ENCODE results near the gene SP7. TPM values are rescaled to one million over a fixed set of nuclear protein-coding genes. Genes with fewer than 3 reads are reported as not detected.

Gene SP7
- total RNA-seq, 1 experiment from 2014 or later = not detected

DNA sequence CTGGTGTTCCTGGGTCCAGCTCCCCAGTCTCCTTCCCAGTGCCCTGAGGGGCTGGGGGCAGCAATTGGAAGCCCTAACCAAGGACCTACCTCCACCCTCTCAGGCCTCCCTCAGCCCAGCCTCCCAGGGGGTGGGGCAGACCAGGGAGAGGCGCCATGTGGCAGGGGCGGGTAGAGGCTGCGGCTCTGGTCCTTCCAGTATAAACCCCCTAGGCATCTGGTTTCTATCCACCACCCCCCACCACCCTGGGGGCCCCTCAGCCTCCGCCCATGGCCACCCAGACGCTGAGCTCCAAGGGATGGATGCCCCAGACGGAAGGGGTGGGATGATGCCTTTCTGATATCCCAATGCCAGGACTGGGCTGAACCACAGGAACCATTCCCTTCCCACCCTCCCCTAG lies 2.8 kb upstream of the SP7 start:
- no CpG with 5 or more reads among the region's 6 CpGs for WGBS (ENCODE audit: extremely low coverage, insufficient read length, low lambda C conversion rate)
- H3K4me3 Mint-ChIP-seq = no peak overlapping the region

More for the DNA sequence above, 2.8 kb upstream of the SP7 start:
- no peak overlapping the region for H3K27ac ChIP-seq (ENCODE audit: insufficient read length, low read depth, low read length)
- no peak overlapping the region for H3T11ph ChIP-seq (ENCODE audit: low read length)
- H3K56ac ChIP-seq (ENCODE audit: insufficient read length, low read depth, low read length) = no peak overlapping the region
- H4K20me1 ChIP-seq (ENCODE audit: control insufficient read depth, insufficient read depth, insufficient read length) = no peaks in the 10 kb centered on the region
- H4K8ac ChIP-seq (replicated peaks; ENCODE audit: insufficient read length, low read depth, low read length) = no peak overlapping the region
- TF ChIP-seq, protein P1, sequence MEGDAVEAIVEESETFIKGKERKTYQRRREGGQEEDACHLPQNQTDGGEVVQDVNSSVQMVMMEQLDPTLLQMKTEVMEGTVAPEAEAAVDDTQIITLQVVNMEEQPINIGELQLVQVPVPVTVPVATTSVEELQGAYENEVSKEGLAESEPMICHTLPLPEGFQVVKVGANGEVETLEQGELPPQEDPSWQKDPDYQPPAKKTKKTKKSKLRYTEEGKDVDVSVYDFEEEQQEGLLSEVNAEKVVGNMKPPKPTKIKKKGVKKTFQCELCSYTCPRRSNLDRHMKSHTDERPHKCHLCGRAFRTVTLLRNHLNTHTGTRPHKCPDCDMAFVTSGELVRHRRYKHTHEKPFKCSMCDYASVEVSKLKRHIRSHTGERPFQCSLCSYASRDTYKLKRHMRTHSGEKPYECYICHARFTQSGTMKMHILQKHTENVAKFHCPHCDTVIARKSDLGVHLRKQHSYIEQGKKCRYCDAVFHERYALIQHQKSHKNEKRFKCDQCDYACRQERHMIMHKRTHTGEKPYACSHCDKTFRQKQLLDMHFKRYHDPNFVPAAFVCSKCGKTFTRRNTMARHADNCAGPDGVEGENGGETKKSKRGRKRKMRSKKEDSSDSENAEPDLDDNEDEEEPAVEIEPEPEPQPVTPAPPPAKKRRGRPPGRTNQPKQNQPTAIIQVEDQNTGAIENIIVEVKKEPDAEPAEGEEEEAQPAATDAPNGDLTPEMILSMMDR (conservative IDR thresholded peaks at IDR 0.05) = no peak
- H3K79me2 ChIP-seq (ENCODE audit: insufficient read depth, low read length) = no peaks in the 10 kb centered on the region
- H3K18ac ChIP-seq (ENCODE audit: insufficient read length, low read depth, low read length) = no peak overlapping the region
- DNase-seq = no peak
- H2AK5ac ChIP-seq (ENCODE audit: insufficient read length, low read length) = no peak overlapping the region
- no peaks in the 10 kb centered on the region for H3K23me2 ChIP-seq (ENCODE audit: insufficient read length, low read depth, low read length, poor library complexity, severe bottlenecking)
- H2AFZ ChIP-seq (ENCODE audit: low read length) = no peak overlapping the region
- H3K9ac ChIP-seq (ENCODE audit: extremely low read depth, insufficient read length, low read length) = no peak overlapping the region
- H2BK12ac ChIP-seq (ENCODE audit: insufficient read length, low read depth, low read length) = no peak overlapping the region
- no peak overlapping the region for H2BK120ac ChIP-seq (ENCODE audit: low read depth, low read length, poor library complexity, severe bottlenecking)
- Mint-ChIP-seq H3K4me1 (peaks cover 18 to 27% of the 10 kb centered on the region in 2 experiments), H3K9me3 (no peaks in the 10 kb centered on the region), H3K27ac (no peak overlapping the region), H3K36me3 (ENCODE audit: insufficient read depth in 1 of 3, low read depth in 3 of 3) (no peaks in the 10 kb centered on the region), H3K27me3 (ENCODE audit: low read depth) (peaks cover 82% of the 10 kb centered on the region)
- H3K4me2 ChIP-seq (ENCODE audit: insufficient read depth, insufficient read length, low read length) = no peak overlapping the region
- H2BK20ac ChIP-seq (ENCODE audit: low read depth, low read length, poor library complexity, severe bottlenecking) = no peak overlapping the region
- H2BK15ac ChIP-seq (ENCODE audit: low read depth, low read length) = no peak overlapping the region
- H3K4me1 ChIP-seq (ENCODE audit: insufficient read depth, low read length) = no peaks in the 10 kb centered on the region; the same call in 1 of the 2 replicates
- H3K79me1 ChIP-seq (ENCODE audit: insufficient read depth, low read depth, low read length, poor library complexity, severe bottlenecking) = no peaks in the 10 kb centered on the region
- no peak overlapping the region for H4K91ac ChIP-seq (ENCODE audit: insufficient read length, low read depth, low read length)
- no peak overlapping the region for H3K14ac ChIP-seq (ENCODE audit: insufficient read depth, low read length)
- no peaks in the 10 kb centered on the region for H3K9me3 ChIP-seq (ENCODE audit: control insufficient read depth, low read depth, low read length)
- no peak overlapping the region for H2BK5ac ChIP-seq (ENCODE audit: insufficient read length, low read length)
- H3K4ac ChIP-seq (ENCODE audit: low read depth, low read length) = no peak overlapping the region
- no peak overlapping the region for H3K23ac ChIP-seq (ENCODE audit: insufficient read length, low read depth, low read length)
- H3K27me3 ChIP-seq (ENCODE audit: insufficient read depth, low read length) = no peaks in the 10 kb centered on the region; the same call in 1 of the 2 replicates
- H4K5ac ChIP-seq (ENCODE audit: insufficient read length, low read depth, low read length) = no peak overlapping the region
